Lower lobe of right lung (tissue), 2 donors: ENCODE data around the gene ULK4. TPM values are rescaled to one million over a fixed set of nuclear protein-coding genes. Genes with fewer than 3 reads are reported as not detected.

Experiments
- ATAC-seq, 2 donors: fragments of 200-7000 bp; cut with Tn5 transposase; one replicate each; pipeline ENCODE4 v1.9.1; 2020 to 2022; ENCODE audit warnings: mild to moderate bottlenecking in 2 of 2, moderate library complexity in 2 of 2
- DNase-seq: peaks from one replicate; pipeline ENCODE4 v3.0.0-alpha.2; 2020
- H3K27ac ChIP-seq: fragments of 200-600 bp; one replicate; pipeline ENCODE4 v1.8.0; 2022
- H3K27me3 ChIP-seq: fragments of 200-600 bp; one replicate; pipeline ENCODE4 v1.8.0; 2022; ENCODE audit warnings: low read depth
- H3K36me3 ChIP-seq: fragments of 200-600 bp; one replicate; pipeline ENCODE4 v1.8.0; 2022; ENCODE audit warnings: mild to moderate bottlenecking
- H3K4me1 ChIP-seq: fragments of 200-600 bp; one replicate; pipeline ENCODE4 v1.8.0; 2022
- H3K4me3 ChIP-seq: fragments of 200-600 bp; one replicate; pipeline ENCODE4 v1.8.0; 2022; ENCODE audit warnings: mild to moderate bottlenecking
- H3K9me3 ChIP-seq: fragments of 200-600 bp; one replicate; pipeline ENCODE4 v1.8.0; 2022
- CTCF ChIP-seq: fragments of 200-600 bp; IDR thresholded peaks from one replicate; pipeline ENCODE4 v1.8.0; 2022; ENCODE audit warnings: antibody characterized with exemption, mild to moderate bottlenecking
- intact Hi-C: fragments of 100-400 bp; cut with DNase I; formaldehyde crosslinking; loops from one replicate; pipeline ENCODE4 v1.11.0; 2022
- total RNA-seq: library from RNA; stranded (reverse); fragmentation: NEBNext Ultra II Directional; extraction: Animal tissue kit (Norgen Biotek cat#: 25700); gene quantifications from one replicate; pipeline ENCODE4 v1.2.1, GENCODE V29; 2021
- donor health status: DM: no; HTN: yes; CAD: no; lungs with severe emphysema.

The ULK4 gene
- total RNA-seq, 1 donor from 2014 or later = 11.4 TPM

GRCh38 chr3:41317718-41318117 lies 644.2 kb downstream of the ULK4 start:
- Histone ChIP-seq H3K27ac (no peak overlapping the region), H3K9me3 (no peaks in the 10 kb centered on the region), H3K4me1 (no peaks in the 10 kb centered on the region), H3K36me3 (no peaks in the 10 kb centered on the region), H3K4me3 (no peak overlapping the region), H3K27me3 (no peaks in the 10 kb centered on the region)
- intact Hi-C loops = no loop called here
- ATAC-seq (no peak), DNase-seq (no peak)
- no peak for TF ChIP-seq CTCF

GRCh38 chr3:41317298-41317697 lies 644.6 kb downstream of the ULK4 start:
- H3K36me3 ChIP-seq = no peaks in the 10 kb centered on the region
- H3K4me1 ChIP-seq = no peaks in the 10 kb centered on the region
- H3K27ac ChIP-seq = no peak overlapping the region
- no peaks in the 10 kb centered on the region for H3K9me3 ChIP-seq
- no peaks in the 10 kb centered on the region for H3K27me3 ChIP-seq
- intact Hi-C loops = no loop called here
- no peak for TF ChIP-seq CTCF
- DNase-seq = no peak
- H3K4me3 ChIP-seq = no peak overlapping the region
- no peak for ATAC-seq

GRCh38 chr3:41315126-41315525 lies 646.8 kb downstream of the ULK4 start:
- DNase-seq = no peak
- no peak for TF ChIP-seq CTCF
- Histone ChIP-seq H3K9me3 (no peaks in the 10 kb centered on the region), H3K4me3 (no peak overlapping the region), H3K27me3 (no peaks in the 10 kb centered on the region), H3K36me3 (no peaks in the 10 kb centered on the region), H3K4me1 (no peaks in the 10 kb centered on the region), H3K27ac (no peak overlapping the region)
- intact Hi-C loops = no loop called here
- ATAC-seq = no peak

- intact Hi-C loops = no loop called here
- Histone ChIP-seq H3K36me3 (no peaks in the 10 kb centered on the region), H3K27me3 (no peaks in the 10 kb centered on the region), H3K9me3 (no peaks in the 10 kb centered on the region), H3K4me1 (no peaks in the 10 kb centered on the region), H3K27ac (no peak overlapping the region), H3K4me3 (no peak overlapping the region)
- no peak for DNase-seq
- TF ChIP-seq CTCF = no peak
- ATAC-seq = no peak
Measured at GRCh38 chr3:41308119-41308518, 653.8 kb downstream of the ULK4 start.

GRCh38 chr3:41307065-41307464 lies 654.8 kb downstream of the ULK4 start:
- ATAC-seq (no peak), DNase-seq (no peak)
- no peaks in the 10 kb centered on the region for H3K4me1 ChIP-seq
- no peak overlapping the region for H3K4me3 ChIP-seq
- H3K27me3 ChIP-seq = no peaks in the 10 kb centered on the region
- TF ChIP-seq CTCF = no peak
- intact Hi-C loops = no loop called here
- H3K27ac ChIP-seq = no peak overlapping the region
- no peaks in the 10 kb centered on the region for H3K9me3 ChIP-seq
- no peaks in the 10 kb centered on the region for H3K36me3 ChIP-seq

GRCh38 chr3:41304593-41304992 lies 657.3 kb downstream of the ULK4 start:
- Histone ChIP-seq H3K27me3 (no peaks in the 10 kb centered on the region), H3K36me3 (no peaks in the 10 kb centered on the region), H3K9me3 (no peaks in the 10 kb centered on the region), H3K4me1 (no peaks in the 10 kb centered on the region), H3K27ac (no peak overlapping the region), H3K4me3 (no peak overlapping the region)
- TF ChIP-seq CTCF = no peak
- ATAC-seq = no peak
- intact Hi-C loops = no loop called here
- no peak for DNase-seq
